Body of pancreas (tissue), 4 donors: ENCODE data around the gene DTNB.
"Not testable (repeated sequence)": the region's sequence is repeated elsewhere in the genome, so short reads cannot be mapped to it uniquely, and the experiment has no call there.

Experiments
- POLR2A ChIP-seq, 3 donors: fragments of 450-650 bp; IDR thresholded peaks; one replicate each; pipeline ENCODE4 v1.6.1; 2016; ENCODE audit warnings: antibody characterized with exemption in 3 of 3, mild to moderate bottlenecking in 2 of 3
- TF ChIP-seq, protein P1 (sequence below), 7 experiments: fragments of 450-650 bp in 4 of 7; fragments of 200-600 bp in 3 of 7; sonication (generic) in 3 of 7; IDR thresholded peaks; one replicate each; pipeline ENCODE4 v1.5.1; 2016 to 2019; ENCODE audit warnings: antibody characterized with exemption in 7 of 7

- not testable (repeated sequence) for TF ChIP-seq POLR2A (IDR thresholded peaks at IDR 0.05)
- TF ChIP-seq, protein P1, sequence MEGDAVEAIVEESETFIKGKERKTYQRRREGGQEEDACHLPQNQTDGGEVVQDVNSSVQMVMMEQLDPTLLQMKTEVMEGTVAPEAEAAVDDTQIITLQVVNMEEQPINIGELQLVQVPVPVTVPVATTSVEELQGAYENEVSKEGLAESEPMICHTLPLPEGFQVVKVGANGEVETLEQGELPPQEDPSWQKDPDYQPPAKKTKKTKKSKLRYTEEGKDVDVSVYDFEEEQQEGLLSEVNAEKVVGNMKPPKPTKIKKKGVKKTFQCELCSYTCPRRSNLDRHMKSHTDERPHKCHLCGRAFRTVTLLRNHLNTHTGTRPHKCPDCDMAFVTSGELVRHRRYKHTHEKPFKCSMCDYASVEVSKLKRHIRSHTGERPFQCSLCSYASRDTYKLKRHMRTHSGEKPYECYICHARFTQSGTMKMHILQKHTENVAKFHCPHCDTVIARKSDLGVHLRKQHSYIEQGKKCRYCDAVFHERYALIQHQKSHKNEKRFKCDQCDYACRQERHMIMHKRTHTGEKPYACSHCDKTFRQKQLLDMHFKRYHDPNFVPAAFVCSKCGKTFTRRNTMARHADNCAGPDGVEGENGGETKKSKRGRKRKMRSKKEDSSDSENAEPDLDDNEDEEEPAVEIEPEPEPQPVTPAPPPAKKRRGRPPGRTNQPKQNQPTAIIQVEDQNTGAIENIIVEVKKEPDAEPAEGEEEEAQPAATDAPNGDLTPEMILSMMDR (IDR thresholded peaks at IDR 0.05): not testable (repeated sequence)
These were observed 39.6 kb downstream of the DTNB start for GRCh38 chr2:25633801-25634200.
